DMS79 treated with DMSO at 0.1 percent for 48 hours (cell line): ENCODE results near the gene DCDC1.

Experiments used
- DNase-seq: peaks from one replicate; lab custom pipeline; 2025; lab: John Stamatoyannopoulos, UW

The DCDC1 gene

DNA sequence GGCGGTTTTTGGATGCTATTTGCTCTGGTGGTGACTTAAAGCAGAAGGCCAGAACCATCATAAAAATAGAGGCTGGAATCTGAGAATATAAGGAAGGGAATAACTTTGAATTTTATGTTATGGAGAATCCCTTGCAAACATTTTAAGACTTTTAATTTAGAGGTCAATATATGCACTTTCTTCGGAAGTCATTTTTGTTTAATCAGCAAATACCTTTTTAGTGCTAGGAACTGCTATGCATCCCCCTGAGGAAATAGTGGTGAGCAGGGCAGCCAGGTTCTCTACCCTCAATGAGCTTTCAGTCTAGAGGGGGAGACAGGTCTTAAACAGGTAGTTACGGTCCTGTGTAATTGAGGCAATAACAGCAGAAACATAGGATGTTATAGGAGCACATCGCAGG is 516.9 kb downstream of the DCDC1 start:
- no peak for DNase-seq

DNA sequence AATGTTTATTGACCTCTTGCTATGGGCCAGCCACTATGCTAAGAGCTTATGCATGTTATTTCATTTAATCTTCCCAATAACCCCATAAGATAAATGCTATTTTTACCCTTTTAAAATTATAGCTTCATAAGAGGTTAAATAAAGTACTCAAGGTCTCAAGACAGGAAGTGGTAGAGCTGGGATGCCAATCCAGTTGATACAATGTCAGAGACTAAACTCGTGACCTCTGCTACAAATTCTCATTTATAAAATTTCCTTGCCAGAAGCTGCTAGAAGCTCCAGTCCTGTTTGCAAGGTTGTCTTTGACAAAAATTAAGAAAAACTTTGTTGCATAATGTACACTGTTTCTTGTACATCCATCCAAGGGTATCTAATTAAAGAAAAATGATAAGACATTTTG is 517.4 kb downstream of the DCDC1 start:
- DNase-seq, result no peak

DNA sequence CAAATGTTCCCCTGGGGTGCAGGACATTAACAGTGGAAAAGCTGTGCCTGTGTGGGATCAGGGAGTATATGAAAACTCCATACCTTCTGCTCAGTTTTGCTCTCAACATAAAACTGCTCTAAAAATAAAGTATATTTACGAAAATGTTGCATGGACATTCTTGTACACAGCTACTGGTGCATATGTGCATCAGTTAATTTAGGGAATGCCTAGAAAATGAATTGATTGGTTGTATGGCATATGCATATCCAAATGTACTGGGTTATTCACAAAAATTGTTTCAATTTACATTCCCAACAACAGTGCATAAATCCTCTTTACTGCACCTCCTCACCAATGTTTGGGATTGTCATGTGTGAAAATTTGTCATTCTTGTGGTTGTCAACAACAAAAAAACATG is 532.3 kb downstream of the DCDC1 start:
- DNase-seq, result no peak

DNA sequence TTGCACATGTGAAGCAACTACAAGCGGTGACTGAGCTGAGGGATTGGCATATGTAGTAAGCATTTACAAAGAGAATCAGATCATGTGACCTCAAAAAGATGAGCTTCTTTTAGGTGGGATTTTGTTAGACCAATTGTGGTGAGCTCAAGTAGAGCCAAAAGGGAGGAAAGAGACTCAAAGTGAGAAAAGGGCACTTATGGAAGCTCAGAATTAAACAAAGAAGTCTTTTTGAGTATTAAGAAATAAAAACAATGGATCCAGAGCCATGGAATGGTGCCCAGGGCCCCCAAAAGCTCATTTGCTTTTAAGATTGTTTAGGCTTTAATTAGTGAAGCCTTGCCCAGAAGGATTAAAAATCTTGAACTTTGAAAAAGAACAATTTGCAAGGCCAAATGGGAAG is 536.7 kb downstream of the DCDC1 start:
- no peak for DNase-seq

DNA sequence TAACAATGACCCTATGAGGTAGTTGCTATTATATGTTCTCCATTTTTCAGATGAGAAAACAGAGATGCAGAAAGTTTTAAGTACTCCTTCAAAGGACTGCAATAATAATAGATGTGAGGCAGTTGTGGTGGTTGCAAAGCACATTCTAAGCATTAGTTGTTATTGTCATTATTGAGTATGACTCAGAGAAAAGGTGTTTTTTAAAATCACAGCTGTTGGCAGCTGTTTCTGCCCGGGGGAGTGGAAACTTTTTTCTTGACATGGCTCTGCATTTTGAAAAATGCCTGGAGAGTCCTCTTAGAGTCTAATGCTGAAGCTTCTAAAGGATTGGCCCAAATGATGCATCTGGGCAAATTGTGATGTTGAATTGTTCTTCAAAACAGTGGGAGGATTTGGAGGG is 538.9 kb downstream of the DCDC1 start:
- no peak for DNase-seq

DNA sequence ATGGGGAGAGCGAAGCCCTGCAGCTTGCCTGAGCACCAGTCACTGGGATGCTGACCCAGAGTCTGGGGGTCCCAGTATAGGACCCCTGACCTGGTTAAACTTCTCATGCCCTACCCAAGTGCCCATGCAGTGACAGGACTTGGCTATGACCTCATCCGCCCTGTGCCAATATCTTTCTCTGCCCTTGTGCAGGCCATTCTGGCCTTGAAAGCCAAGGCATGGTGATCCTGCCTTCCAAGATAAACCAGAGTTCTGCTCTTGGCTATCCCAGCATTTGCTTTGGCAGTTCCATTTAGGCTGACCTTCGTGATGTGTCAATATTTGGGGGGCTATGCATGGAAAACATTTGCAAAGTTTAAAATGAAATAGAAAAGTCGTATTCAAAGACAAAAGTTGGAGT is 542.6 kb downstream of the DCDC1 start:
- DNase-seq, result no peak

DNA sequence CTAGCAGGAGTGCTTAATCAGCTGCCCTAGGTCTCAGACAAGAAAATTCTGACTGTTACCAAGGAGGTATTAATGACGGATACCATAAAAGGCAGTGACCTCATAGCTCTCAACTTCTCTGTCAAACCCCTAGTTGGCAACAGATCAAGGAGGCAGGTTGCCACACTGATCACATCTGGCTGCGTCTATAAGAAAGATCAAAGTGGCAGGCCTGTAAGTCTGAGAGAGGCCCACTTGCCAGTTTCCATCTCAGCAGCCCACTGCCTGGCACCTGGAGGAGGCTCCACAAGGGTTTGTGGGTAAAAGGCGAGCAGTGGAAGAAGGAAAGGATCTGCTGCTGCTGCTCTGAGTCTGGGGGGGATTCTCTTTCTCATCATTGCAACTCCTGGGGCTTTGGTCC is 543.8 kb downstream of the DCDC1 start:
- DNase-seq, result no peak

DNA sequence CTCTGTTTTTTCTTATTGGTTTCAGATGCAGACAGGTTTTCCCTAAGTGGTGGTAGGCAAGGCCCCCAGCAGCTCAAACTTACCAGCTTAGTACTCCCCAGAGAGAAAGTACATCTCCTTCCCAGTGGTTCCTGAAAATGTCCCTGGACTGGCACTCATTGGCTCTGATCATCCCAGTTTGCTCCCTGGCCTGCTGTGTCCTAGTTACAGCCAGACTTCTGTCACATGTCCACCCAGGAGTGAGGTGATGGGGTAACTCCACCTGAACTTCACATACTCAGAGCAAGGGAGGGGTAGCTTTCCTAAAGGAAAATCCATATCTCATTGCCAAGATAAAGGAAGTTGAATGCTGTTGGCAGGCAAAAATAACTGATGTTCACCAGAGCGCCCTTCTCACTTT is 546.4 kb downstream of the DCDC1 start:
- DNase-seq, result no peak

DNA sequence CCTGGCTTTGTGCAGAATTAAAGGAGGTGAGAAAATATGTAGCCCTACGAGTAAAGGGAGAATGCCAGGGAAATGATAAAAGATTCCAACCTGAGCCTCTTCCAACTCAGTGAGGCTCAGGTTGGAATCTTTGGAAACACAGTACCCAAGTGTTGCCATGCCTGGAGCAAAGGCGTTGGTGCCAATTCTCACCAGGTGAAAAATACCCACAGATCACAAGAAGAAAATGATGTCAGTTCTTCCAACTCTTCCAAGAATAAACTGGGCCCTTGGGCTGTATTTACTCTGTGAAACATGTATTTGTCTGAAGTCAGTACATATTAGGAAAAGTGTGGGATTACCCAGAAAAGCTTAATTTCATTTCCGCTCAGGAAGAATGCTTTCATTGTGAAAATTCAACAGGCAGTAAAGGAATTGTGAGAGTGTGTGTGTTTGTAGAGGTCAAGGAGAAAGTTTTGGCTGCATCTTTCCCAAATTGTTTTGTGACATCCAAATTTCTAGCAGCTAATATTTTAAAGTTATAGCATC is 548.0 kb downstream of the DCDC1 start:
- no peak for DNase-seq

DNA sequence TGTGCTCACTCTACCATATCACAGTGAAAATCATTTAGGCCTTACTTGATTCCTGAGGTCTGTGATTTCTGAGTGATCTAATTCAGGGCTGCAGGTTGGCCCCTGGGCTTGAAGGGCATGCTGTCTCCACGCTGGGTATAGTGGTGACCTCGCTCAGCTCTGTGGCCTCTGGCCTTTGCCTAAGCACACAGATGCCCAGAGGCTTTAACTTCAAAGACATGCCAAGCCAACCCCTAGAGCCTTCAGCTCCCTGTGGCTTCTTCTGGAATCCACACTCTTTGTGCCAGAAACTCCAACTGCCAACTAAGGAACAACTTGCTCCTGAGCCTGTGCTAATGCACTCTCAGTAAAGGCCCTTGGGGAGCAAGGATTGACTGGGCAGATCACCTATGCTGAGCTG is 550.8 kb downstream of the DCDC1 start:
- no peak for DNase-seq

DNA sequence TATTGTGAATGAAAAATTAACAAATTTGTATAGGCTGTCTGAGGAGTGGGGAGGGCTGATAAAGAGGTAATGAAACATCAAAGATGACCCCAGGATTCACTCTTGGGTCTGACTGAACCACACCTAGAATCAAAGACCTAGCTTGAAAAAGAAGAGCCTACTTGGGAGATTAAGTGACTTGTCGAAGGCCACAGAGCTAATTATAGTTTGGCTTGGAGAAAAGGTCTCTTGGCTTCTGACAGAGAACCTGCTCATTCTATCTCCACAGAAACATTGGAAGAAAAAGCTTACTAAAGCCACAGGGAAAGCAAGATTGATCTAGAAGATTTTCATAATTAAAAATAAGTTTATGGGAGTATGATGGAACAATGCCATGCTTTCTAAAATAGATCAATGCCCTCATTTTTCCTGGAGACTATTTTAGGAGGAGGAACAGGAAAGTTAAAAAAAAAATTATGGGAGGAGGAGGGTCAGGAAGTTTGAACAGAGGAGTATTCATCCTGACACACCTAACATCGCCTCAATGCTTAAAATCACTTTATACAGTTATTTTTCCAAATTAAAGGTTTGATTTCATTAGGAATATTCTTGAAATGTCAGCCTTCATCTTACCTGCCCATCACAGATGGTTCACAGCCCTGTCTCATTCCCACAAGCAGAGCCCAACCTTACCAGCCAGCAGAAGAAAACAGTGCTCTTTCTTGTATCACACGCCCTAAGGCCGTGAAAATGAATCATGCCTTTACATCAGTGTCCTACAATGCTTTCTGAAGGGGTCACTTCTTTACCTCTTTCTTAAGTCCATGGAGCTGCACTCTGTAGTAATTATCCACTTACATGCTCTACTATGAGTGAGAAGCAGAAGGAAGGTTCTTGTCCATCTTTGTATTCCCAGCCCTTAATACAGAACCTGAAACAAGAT is 552.3 kb downstream of the DCDC1 start:
- no peak for DNase-seq

DNA sequence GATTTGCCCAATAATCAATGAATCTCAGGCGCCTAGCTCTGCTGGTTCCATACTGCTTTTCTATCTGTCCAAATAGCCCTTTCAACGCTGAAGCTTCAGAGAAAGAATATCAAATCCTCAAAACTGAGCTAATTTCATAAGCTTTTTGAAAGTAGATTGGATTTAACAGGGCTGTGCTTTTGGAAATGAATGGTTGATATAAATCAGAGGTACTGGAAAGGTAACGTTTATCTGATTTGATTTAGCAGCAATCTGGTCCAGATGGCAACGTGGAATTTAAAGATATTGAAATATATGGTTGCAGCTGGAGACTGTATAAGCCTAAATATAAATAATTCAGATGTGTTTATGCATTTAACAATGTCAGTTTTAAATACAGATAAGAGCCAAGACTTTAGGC is 553.9 kb downstream of the DCDC1 start:
- no peak for DNase-seq

DNA sequence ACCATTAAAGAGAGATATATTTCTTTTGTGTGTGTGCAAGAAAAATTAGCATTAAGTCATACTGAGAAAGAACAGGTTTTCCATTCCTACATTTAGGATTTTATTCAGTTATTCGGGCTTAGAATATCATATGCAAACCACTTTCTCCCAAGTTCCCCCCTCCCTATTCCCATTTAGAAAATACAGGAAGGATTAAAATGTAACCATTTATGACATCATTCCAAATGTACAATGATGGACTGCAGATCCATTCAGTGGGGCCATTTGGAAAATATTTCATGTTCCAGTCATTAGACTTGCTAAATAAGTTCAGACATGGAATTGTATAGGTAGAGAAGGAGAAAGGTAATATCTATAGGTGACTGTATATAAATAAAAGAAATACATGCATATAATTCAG is 554.8 kb downstream of the DCDC1 start:
- DNase-seq, result no peak
